HG03354 (cell line): ENCODE data around the gene ATG2A.

Experiments
- ATAC-seq: cut with Tn5 transposase; IDR thresholded peaks from one replicate; pipeline ENCODE4 v1.9.1; 2021; ENCODE audit warnings: mild to moderate bottlenecking; ENCODE audit not compliant: unreplicated experiment, poor library complexity, severe bottlenecking

The ATG2A gene

DNA sequence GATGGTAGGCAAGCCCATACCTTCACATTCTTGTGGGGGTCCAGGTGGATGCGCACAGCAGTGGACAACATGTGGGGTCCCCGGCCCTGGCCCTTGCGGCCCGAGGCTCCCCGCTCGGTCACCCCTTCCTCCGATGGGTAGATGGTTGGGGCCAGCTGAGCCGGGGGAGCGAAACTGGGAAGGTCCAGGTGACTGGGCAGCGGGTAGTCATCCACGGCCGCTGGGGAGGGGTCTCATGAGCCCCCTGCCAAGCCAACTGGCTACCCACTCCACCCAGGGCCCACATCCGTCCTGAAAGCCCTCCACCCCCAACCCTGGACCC, 10.7 kb downstream of the ATG2A start:
- ATAC-seq = no peak

DNA sequence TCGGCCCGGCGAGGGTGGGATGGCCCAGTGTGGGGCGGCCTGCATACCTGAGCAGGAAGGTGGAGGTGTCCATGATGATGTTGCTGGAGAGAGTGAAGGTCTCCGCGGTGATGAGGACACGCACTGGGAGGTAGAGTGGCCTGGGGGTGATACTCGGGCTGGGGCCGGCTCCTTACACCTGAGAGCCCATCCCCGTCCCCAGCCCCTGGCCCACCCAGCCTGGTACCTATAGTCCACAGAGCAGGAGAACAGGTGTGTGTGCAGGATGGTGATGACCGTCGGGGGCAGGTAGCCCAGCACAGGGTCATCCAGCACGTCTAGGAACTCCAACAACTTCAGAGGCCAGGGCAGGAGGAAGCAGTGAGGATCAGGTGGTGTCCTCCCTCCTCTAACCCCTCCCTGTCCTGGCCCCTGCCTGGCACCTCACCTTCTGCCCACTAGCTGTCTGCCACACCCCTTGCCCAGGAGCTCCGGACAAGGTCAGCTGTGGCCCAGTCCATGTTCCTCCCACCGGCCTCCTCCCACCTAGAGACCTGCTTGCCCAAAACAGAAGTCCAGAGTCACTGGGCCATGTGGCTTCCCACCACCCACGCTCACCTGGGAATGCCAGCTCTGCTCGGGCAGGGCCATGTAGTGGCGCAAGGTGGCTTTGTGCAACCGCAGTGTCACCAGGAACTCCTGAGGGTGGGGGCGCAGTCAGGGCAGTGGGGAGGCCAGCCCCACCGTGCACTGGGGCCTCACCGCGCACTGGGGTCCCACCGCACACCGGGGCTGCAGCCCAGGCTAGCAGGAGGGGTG, 11.3 kb downstream of the ATG2A start:
- no peak for ATAC-seq

DNA sequence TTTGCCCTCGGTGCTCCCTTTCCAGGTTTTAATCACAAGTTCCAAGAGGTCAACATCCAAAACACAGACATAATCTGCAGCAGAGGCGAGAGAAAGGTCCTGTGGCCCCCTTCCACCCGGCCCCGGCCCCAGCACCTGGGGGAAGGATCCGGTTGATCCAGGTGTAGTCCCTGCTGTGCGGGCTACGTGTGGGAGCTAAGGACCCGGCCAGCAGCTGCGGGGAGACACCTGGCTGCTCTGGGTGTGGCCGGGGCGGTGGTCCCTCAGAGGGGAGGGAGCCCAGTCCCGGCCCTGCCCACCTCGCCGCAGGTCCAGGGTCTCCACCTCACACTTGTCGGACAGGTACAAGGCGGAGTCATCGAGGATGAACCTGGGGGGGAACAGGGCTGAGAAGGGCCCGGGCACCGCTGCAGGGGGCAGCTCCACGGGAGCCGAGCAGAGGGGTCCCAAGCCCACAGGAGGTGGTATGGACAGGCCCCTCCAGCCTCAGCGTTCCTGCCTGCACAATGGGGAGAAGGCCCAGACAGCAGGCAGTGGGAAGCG, 13.6 kb downstream of the ATG2A start:
- no peak for ATAC-seq

DNA sequence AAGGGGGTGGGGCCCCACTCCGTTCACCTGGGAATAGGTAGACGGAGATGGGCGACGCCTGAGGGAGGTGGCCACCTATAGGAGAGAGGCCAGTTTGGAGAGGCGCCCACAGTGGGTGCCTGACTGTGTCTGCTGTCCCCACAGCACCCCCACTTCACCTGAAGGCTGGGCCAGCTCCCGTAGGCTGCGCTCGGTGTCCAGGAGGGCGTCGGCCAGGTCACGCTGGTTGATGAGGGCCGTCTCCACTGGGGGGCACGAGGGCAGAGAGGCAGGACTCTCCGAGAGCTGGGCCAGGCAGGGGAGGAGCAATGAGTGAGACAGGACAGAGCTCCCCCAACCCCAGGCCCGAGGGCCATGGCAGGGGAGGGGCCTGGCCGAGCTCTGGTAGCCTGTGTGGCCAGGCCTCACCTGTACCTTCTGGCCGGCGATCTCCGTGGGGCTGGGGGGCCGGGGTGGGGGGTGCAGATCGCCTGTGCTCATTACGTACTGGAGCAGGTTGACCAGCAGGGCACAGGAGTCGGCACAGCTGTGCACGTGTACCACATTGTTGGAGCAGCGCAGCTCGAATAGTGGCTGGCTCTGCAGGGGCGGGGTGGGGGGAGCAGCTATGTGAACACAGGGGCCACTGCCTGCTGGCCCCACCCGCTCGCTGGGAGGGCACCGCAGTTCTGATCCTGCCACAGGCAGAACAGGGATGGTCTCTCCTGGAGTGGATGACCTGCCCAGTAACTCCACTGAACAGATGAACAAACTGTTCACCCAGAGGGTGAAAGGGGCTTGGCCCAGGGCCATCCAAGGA, 14.7 kb downstream of the ATG2A start:
- ATAC-seq = no peak

DNA sequence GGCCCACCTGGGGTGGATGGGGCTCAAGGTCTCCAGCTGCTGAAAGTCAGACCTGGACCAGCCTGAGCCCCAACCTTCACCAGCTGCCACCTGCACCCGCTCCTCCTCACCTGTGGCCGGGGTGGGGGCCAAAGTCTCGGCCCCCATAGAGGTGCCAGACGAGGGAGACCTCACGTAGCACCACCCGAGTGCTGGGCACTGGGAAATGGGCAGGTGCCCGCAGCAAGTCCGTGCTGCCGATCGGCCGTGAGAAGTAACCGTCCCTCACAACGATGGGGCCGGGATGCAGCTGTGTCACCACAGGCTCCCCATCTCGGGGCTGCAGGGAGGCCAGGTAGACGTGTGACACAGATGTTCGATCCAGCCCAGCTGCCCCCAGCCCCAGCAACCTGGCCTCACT, 16.2 kb downstream of the ATG2A start:
- ATAC-seq = no peak

DNA sequence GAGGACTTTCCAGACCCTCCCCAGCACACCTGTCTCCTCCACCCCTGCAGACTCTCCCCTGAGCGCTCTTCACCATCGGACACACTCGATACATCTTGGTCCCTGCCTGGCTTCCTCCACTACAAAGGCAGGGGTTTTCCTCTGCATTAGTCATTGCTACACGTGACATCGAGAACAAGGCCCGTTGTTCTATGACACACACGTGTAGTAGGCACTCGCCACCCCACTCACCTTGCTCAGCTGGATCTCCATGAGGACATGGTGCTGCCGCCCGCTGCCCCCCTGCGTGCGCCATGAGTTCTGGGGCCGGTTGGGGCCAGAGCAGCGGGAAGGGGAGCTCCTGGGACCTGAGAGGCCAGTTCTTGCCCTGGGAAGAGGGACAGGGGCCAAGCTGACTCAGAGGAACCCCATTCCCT, 16.7 kb downstream of the ATG2A start:
- ATAC-seq = no peak

DNA sequence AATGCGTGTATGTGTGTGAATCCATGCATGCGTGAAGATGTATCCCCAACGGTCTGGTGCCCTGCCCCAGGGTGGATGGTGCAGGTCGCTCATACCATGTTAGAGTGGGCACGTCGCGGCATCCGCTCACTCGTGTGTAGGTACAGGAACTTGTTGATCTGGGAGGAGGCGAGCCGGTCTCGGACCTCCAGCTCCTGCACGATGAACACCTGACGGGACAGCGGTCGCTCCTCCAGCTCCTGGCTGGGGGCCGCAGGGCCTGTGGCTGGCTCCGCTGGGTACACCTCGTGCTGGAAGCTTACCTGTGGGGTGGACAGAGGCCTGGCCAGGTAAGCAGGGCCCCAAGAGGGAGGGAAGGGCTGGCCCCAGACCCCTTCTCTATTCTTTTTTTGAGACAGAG, 18.5 kb downstream of the ATG2A start:
- ATAC-seq = no peak

DNA sequence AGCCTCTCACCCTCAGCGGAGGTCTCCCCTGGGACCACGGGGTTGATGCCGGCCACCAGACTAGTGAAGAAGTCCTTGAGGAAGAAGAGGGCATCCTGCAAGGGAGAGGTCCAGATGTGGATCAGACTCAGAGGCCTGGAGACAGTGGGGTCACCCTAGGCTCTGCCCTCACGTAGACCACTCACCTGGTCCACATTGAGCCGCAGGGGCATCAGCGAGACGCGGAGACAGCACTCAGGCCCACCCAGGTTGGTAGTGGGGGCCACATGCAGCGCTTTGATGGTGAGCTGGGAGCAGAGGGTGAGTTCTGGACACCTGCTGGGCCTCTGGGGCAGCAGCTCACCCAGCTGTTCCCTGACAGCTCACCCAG, 18.9 kb downstream of the ATG2A start:
- no peak for ATAC-seq

DNA sequence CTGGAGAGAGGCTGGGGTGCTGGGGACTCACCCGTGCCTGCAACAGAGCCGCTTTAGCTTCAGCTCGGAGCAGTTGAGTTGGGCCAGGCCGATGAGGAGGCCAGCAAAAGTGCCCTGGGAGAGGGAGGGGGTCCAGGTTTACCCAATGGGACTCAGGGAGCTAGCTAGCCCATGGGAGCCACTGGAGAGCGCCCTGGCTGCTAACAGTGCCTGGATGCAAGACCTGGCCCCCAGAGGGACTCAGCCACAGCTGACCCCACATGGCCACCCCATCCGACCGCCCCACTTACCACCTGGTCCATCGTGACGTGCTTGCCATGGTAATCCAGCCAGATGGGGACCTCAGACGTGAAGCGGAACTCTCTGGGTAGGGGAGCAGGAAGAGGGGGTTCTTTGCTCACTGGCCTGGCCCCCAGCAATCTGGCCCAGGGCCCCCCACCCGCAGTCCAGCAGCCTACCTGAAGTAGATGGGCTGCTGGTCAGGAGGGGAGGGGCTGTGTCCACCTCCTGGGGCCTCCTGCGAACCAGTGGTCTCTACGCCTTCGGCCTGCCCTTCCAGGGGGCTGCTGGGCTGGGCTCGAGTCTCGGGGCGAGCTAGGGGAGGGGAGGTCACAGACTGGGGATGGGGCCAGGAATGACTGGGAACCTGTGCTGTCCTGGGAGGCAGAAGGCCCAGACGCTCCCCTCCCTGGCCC, 19.5 kb downstream of the ATG2A start:
- no peak for ATAC-seq

DNA sequence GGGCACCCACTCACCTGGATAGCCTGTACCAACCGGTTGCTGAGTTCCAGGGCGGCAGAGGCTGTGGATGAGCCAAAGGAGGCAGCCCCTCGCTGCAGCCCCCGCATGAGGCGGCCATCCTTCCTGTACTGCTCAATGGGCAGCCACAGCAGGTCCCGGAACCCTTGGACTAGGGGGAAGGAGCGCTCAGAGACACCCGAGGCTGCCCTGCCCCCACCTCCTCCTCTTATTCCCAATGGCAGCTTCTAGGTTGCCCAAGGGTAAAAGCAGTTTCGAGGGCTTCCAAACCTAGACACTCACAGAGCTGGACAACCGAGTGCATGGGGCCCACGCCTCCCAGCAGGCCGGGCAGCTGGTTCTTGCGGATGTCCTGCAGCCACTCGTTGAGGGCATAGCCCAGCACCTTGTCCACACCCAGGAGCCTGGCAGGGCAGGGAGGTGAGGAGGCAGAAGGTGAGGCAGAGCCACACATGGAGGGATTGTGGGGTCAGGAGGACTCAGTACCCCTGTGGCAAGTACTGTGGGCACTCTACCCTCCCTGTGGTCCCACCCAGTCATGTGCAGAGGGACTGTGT, 20.5 kb downstream of the ATG2A start:
- no peak for ATAC-seq

DNA sequence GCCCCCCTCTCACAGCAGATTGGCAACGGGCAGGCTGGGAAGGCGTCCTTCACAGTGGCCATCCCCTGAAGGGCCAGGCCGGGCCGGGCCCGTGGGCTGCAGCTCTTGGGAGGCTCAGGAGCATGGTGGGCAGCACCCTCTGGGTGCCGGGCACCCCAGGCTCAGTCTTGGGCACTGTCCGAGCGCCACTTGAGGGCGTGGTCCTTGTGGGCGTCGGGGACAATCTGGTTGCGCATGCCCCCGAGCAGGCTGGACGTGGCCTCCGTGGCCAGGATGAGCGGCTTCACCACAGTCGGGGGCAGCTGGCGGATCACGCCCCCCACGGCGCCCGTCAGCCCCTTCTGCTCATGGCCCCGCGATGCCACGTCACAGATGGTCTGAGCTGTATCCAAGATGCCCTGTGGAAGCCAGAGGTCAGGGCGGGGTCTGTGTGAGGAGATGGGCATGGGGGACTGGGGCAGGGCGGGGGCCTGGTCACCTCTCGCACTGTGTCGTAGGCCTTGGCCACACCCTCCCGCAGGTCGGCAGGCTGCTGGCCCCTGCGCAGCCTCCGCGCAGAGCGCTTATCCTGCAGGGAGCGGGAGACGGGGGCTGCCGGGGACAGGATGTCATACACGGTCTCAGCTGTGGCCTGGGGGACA, 22.1 kb downstream of the ATG2A start:
- no peak for ATAC-seq

DNA sequence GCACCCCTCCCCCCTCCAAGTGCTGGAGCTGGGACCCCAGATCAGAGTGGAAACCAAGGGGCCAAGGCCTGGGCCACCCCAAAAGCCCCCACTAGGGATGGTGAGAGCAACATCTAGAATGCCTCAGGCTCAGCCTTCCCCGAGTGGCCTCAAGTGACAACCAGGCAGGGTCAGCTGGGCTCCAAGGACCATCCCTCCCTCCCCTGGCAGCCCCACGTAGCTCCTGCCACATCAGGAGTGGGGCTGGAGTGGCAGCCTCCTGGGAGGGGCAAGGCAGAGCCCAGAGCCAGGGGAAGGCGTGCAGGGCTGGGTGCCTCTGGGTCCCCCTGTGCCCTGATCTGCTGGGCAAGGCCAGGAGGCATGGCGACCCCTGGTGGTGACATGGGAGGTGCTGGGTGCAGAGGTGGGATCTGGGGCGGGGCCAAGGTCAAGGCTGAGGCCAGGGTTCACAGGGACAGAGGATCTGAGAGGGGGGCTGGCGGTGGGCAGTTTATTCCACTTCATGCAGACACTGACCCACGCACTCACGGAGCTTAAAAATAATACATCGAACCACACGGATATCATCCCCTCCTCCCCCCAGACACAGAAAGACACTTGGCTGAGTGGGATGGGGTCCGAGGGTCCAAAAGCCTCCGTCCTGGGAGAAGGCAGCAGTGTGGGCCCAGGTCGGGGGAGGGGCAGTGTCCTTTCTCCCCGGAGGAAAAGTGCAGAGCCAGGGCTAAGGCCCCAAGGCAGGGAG, 22.8 kb downstream of the ATG2A start:
- peak; percentile 75 for ATAC-seq

DNA sequence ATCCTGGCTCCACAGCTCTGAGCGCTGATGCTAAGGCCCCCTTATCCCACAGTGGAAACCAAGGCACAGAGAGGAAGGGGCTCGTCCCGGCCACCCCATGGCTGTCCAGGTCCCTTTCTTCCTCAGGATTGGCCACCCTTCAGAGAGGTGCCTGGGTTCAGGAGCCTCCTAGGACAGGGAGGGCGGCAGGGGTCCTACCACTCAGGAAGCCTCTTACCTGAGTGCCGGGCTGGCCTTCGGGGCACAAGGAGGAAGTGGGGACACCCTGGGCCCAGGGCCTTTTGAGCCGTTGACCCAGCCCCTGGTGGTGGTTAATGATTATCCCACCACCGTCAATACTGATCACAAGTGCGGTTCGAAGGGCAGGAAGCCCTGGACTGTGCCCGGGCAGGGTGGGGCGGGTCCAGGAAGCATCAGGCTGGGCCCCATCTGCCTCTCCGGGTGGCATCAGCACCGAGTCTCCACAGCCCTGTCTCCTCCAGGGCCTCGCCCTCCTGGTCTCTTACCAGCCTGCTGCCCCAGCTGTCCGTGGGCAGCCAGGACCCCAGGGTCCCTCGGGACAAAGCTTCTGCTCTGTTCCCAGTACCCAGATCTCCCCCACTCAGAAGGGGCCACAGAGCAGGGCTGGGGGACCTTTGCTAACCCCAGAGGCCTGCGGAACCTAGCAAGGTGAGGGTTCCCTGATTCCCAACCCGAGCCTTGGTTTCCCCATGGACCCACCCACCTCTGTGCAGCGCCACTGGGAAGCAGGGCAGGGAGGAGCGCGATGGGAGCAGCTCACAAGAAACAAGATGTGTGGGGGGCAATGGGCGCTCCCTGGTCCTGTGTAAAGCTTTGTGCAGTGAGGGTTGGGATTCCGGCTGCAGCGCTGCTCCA, 23.6 kb downstream of the ATG2A start:
- no peak for ATAC-seq

DNA sequence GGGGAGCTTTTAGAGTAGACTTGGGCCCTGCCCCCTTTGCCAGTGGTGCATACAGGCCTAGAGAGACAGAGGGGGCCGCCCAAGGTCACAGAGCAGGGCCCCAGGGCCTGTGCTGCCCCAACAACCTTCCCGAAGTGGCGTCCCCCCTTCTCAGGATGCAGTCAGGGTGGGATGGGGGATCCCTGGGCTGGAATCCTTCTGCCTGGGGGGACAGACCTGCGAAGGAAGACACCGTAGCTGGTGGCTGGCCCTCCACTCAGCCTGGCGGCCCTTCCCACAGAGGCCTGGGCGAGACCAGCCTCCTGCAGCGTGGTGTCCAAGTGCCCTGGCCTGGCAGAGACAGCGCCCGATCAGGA, 24.2 kb downstream of the ATG2A start:
- ATAC-seq = no peak

DNA sequence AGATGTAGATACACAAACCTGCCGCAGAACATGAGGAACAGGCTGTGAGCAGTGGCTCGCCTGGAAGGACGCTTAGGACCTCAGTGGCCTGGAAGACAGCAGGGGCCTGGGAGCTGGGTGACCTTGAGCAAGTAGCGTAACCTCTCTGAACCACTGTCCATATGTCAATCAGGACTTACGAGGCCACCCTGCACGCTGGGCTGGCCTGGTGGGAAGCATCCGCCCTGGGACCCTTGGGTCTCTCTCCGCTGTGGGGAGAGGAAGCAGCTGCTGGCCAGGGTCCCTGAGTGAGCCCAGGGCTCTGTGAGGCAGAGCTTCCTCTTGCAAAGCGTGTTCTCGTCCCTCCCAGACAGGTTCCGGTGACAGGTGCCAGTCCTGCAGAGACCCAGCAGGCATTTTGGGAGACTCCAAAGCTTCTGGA, 24.6 kb downstream of the ATG2A start:
- no peak for ATAC-seq

DNA sequence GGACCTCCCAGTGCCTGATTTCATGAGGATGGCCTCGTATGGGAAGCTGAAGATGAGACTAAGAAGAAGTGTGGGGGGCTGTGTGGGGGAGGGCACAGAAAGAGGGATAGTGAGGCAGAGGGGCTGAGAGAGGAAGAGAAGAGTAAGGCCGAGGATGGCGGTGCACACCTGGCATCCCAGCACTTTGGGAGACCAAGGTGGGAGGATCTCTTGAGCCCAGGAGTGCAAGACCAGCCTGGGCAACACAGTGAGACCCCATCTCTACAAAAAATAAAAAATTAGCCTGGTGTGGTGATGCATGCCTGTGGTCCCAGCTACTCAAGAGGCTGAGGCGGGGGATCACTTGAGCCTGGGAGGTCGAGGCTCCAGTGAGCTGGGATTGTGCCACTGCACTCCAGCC, 25.1 kb downstream of the ATG2A start:
- no peak for ATAC-seq

DNA sequence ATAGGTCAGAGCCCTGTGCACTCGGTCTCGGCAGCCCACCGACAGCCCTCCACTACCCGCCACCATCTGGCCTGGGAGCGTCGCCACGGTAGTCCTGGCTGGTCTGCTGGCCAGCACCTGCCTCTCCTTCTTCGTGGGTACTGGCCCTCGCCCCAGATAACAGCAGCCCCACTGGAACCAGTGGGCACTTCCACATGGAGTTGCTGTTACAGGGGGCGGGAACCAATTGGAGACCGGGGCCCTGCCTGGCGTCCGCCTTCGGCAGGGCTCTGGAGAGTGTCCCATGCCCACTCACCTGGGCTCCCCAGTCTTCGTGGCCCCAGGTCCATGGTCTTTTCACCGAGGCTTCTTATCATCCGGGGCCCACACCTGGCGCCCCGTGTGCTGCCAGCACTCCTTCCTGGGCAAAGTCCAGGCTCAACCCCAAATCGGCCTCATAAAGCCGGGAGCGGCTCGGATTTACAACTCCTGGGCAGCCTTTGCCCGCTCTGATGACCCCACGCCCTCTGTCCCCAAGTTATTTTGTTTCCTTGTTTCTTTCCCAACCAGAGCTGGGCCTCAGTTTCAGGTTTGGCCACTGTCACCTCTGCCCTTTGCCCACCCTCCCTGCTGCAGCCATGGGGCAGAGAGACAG, 25.7 kb downstream of the ATG2A start:
- ATAC-seq = no peak

DNA sequence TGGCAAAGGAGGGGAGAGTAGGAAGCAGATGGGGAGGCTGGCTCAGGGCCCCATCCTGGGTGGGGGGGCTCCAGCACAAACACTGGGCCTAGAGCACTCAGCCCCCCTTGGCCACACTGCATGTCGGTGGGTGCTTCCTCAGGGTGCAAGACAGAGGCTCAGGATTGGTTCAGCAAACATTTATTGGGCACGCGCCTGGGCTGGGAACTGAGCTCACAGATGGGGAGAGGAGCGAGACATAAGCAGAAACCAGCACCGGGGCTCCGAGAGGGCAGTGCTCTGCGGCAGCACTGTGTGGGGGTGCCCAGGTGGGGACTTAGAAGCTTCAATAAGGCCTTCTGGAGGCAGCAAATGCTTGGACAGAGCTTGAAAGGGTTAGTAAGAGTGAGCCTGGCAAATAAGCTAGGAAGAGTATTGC, 26.5 kb downstream of the ATG2A start:
- no peak for ATAC-seq
